IMR-90 (cell line): Measurements from ENCODE around the gene TOX3. TPM values are rescaled to one million over a fixed set of nuclear protein-coding genes. Genes with fewer than 3 reads are reported as not detected.

Experiments used
- ATAC-seq: fragments of 200-7000 bp; cut with Tn5 transposase; 2 replicates; pipeline ENCODE4 v1.9.1; 2020; ENCODE audit warnings: low read depth, mild to moderate bottlenecking, moderate library complexity
- BruUV-seq: library from RNA; stranded (reverse); fragments of 400-500 nt; replicated peaks from 2 replicates; lab custom pipeline; 2021; lab: Mats Ljungman, UMichigan
- CTCF ChIA-PET: fragments of 300-600 bp; formaldehyde crosslinking; extraction: SDS; loops from one replicate; lab custom pipeline; 2021; ENCODE audit warnings: antibody characterized with exemption; lab: Yijun Ruan, JAX
- POLR2A ChIA-PET: fragments of 300-600 bp; sonication (Branson Sonifier 250); formaldehyde crosslinking; loops from one replicate; lab custom pipeline; 2022; ENCODE audit warnings: antibody characterized with exemption; ENCODE audit not compliant: unreplicated experiment; lab: Charles Lee
- DNase-seq: peaks from one replicate; pipeline ENCODE4 v3.0.0; 2013
- H2AFZ ChIP-seq: replicated peaks from 2 replicates; pipeline ENCODE3; 2013; ENCODE audit warnings: low read length, mild to moderate bottlenecking; ENCODE audit not compliant: poor library complexity
- H2AK5ac ChIP-seq: 2 replicates; pipeline ENCODE4 v1.6.1; 2013; ENCODE audit warnings: low read depth, low read length, inconsistent platforms
- H2AK9ac ChIP-seq: replicated peaks from 2 replicates; pipeline ENCODE3; 2013; ENCODE audit warnings: mild to moderate bottlenecking, low read depth, low read length, moderate library complexity; ENCODE audit not compliant: poor library complexity
- H2BK120ac ChIP-seq: 2 replicates; pipeline ENCODE4 v1.6.1; 2013; ENCODE audit warnings: low read depth, low read length, inconsistent platforms
- H2BK15ac ChIP-seq: 3 replicates; pipeline ENCODE4 v1.6.1; 2013; ENCODE audit warnings: low read depth, low read length, inconsistent platforms
- H2BK20ac ChIP-seq: 2 replicates; pipeline ENCODE4 v1.6.1; 2013; ENCODE audit warnings: low read depth, mild to moderate bottlenecking, inconsistent platforms, low read length, moderate library complexity
- H2BK5ac ChIP-seq: 2 replicates; pipeline ENCODE4 v1.6.1; 2013; ENCODE audit warnings: mild to moderate bottlenecking, low read depth, low read length, inconsistent platforms; ENCODE audit not compliant: poor library complexity, severe bottlenecking
- H3K14ac ChIP-seq: replicated peaks from 2 replicates; pipeline ENCODE4 v1.6.1; 2013; ENCODE audit warnings: low read depth, low read length, inconsistent platforms
- H3K18ac ChIP-seq: 2 replicates; pipeline ENCODE4 v1.6.1; 2013; ENCODE audit warnings: low read depth, low read length, control low read depth
- H3K23ac ChIP-seq: 2 replicates; pipeline ENCODE4 v1.6.1; 2013; ENCODE audit warnings: low read depth, low read length, inconsistent platforms
- H3K27ac ChIP-seq: 2 replicates; pipeline ENCODE4 v1.5.1; 2013; ENCODE audit warnings: mild to moderate bottlenecking, control low read depth, low read length; ENCODE audit not compliant: insufficient read depth
- H3K27me3 ChIP-seq: 2 replicates; pipeline ENCODE4 v1.6.1; 2013; ENCODE audit warnings: low read length; ENCODE audit not compliant: control insufficient read depth, insufficient read depth
- H3K36me3 ChIP-seq: 2 replicates; pipeline ENCODE4 v1.6.1; 2013; ENCODE audit warnings: low read length, mixed read lengths; ENCODE audit not compliant: control insufficient read depth, insufficient read depth
- H3K4ac ChIP-seq: 2 replicates; pipeline ENCODE4 v1.6.1; 2013; ENCODE audit warnings: low read depth, low read length, inconsistent platforms
- H3K4me1 ChIP-seq: 2 replicates; pipeline ENCODE4 v1.6.1; 2013; ENCODE audit warnings: low read length, mixed read lengths; ENCODE audit not compliant: control insufficient read depth, insufficient read depth
- H3K4me2 ChIP-seq: 2 replicates; pipeline ENCODE4 v1.6.1; 2013; ENCODE audit warnings: low read depth, mild to moderate bottlenecking, control low read depth, low read length, moderate library complexity
- H3K4me3 ChIP-seq: 2 replicates; pipeline ENCODE4 v1.5.1; 2013; ENCODE audit warnings: low read depth, mild to moderate bottlenecking, control low read depth, low read length, moderate library complexity; ENCODE audit not compliant: insufficient read depth
- H3K56ac ChIP-seq: 2 replicates; pipeline ENCODE4 v1.6.1; 2013; ENCODE audit warnings: low read length, inconsistent platforms; ENCODE audit not compliant: insufficient read depth; ENCODE audit errors: extremely low read depth
- H3K79me1 ChIP-seq, 2 experiments: 2 replicates each; pipeline ENCODE4 v1.6.1; 2013; ENCODE audit warnings: low read length in 2 of 2, inconsistent platforms in 1 of 2, low read depth in 1 of 2
- H3K9ac ChIP-seq: 2 replicates; pipeline ENCODE4 v1.6.1; 2013; ENCODE audit warnings: low read depth, low read length, control low read depth
- H3K9me1 ChIP-seq: 2 replicates; pipeline ENCODE4 v1.6.1; 2013; ENCODE audit warnings: low read length, inconsistent platforms; ENCODE audit not compliant: insufficient read depth
- H3K9me3 ChIP-seq: 2 replicates; pipeline ENCODE4 v1.6.1; 2013; ENCODE audit warnings: low read length; ENCODE audit not compliant: control insufficient read depth, insufficient read depth
- H4K20me1 ChIP-seq: 2 replicates; pipeline ENCODE4 v1.6.1; 2013; ENCODE audit warnings: low read length, inconsistent platforms; ENCODE audit not compliant: insufficient read depth
- H4K5ac ChIP-seq: 2 replicates; pipeline ENCODE4 v1.6.1; 2013; ENCODE audit warnings: mild to moderate bottlenecking, low read depth, low read length, control low read depth
- H4K8ac ChIP-seq, 2 experiments: 2 replicates each; pipeline ENCODE4 v1.6.1; 2013; ENCODE audit warnings: low read depth in 2 of 2, low read length in 2 of 2, control low read depth in 1 of 2, inconsistent platforms in 1 of 2
- H4K91ac ChIP-seq: 2 replicates; pipeline ENCODE4 v1.6.1; 2013; ENCODE audit warnings: low read depth, low read length, inconsistent platforms; ENCODE audit not compliant: insufficient read depth
- CTCF ChIP-seq: conservative IDR thresholded peaks from 2 replicates; pipeline ENCODE4 v1.5.1; 2012; ENCODE audit warnings: mild to moderate bottlenecking, low read depth, low read length, improper control_type of control experiment
- MAFK ChIP-seq: IDR thresholded peaks from 2 replicates; pipeline ENCODE4 v1.6.1; 2012; ENCODE audit warnings: low read depth, low read length, improper control_type of control experiment
- MAZ ChIP-seq: IDR thresholded peaks from 2 replicates; pipeline ENCODE4 v1.6.1; 2012; ENCODE audit warnings: low read depth, mild to moderate bottlenecking, low read length, improper control_type of control experiment, moderate library complexity, borderline replicate concordance
- MXI1 ChIP-seq: IDR thresholded peaks from 2 replicates; pipeline ENCODE4 v1.6.1; 2012; ENCODE audit warnings: low read depth, mild to moderate bottlenecking, low read length, moderate library complexity, borderline replicate concordance
- POLR2A ChIP-seq: IDR thresholded peaks from 2 replicates; pipeline ENCODE4 v1.6.1; 2012; ENCODE audit warnings: mild to moderate bottlenecking, low read depth, low read length
- WGBS, 2 experiments: methylation state at CpG; one replicate each; pipeline versions ENCODE4 v1.1.5 to v1.1.7; 2013; ENCODE audit warnings: missing lambda C conversion rate in 2 of 2; ENCODE audit not compliant: insufficient read length in 1 of 2; ENCODE audit errors: extremely low coverage in 2 of 2; 5-methylcytosine and 5-hydroxymethylcytosine counted together
- dilution Hi-C: fragments of 300-500 bp; cut with HindIII; formaldehyde crosslinking; loops from one replicate; pipeline ENCODE4 v1.14.3; 2018; ENCODE audit warnings: low sequenced_read_pairs; ENCODE audit not compliant: unreplicated experiment
- in situ Hi-C: fragments of 300-500 bp; cut with MboI; formaldehyde crosslinking; loops from 3 replicates; pipeline ENCODE4 v1.14.3; 2019; ENCODE audit warnings: low sequenced_read_pairs, inconsistent platforms, mixed read lengths
- intact Hi-C: fragments of 100-400 bp; cut with micrococcal nuclease; formaldehyde crosslinking; loops from 2 replicates; pipeline ENCODE4 v1.10.0; 2022
- polyA plus RNA-seq, 3 experiments: library from polyadenylated mRNA; depleted of rRNA; stranded (reverse); fragments of >200 nt; gene quantifications; 2 replicates each; pipeline ENCODE4 v1.2.3, GENCODE V29; 2012; ENCODE audit warnings: low replicate concordance in 1 of 3
- total RNA-seq: library from RNA; depleted of rRNA; stranded (reverse); fragments of >200 nt; gene quantifications from 2 replicates; pipeline ENCODE4 v1.2.3, GENCODE V29; 2012

The TOX3 gene
- total and polyA plus RNA-seq, 2 of the 4 experiments (the other 2 are of a cell fraction): not detected

- no peak for DNase-seq
- in situ Hi-C loops: no loop called here
Measured at GRCh38 chr16:52568983-52569690, 22.2 kb upstream of the TOX3 start.

More at GRCh38 chr16:52568983-52569690, 22.2 kb upstream of the TOX3 start:
- POLR2A ChIA-PET: no interaction called here
- no peak overlapping the region for H2BK120ac ChIP-seq
- H3K4ac ChIP-seq: no peak overlapping the region
- intact Hi-C loops: no loop called here
- no peak overlapping the region for H3K56ac ChIP-seq
- no peak overlapping the region for H2BK15ac ChIP-seq
- H3K4me3 ChIP-seq: no peak overlapping the region
- H3K9me3 ChIP-seq: 0 out of 2 replicates have a peak, but pooled peaks cover 5% of the 10 kb centered on the region
- no peaks in the 10 kb centered on the region for H3K27me3 ChIP-seq
- no peak overlapping the region for H3K18ac ChIP-seq
- H3K9me1 ChIP-seq: no peaks in the 10 kb centered on the region
- H4K20me1 ChIP-seq: no peaks in the 10 kb centered on the region
- H2AK5ac ChIP-seq: no peak overlapping the region
- WGBS, 2 experiments: no CpG with 5 or more reads among the region's 3 CpGs
- CTCF ChIA-PET: no interaction called here
- H2AK9ac ChIP-seq: no peak overlapping the region
- no peak overlapping the region for H3K9ac ChIP-seq
- H3K14ac ChIP-seq: no peak overlapping the region
- no peak for TF ChIP-seq MAFK
- no peak for TF ChIP-seq POLR2A
- no peak for TF ChIP-seq MAZ
- TF ChIP-seq CTCF: no peak
- no peak for TF ChIP-seq MXI1
- H3K36me3 ChIP-seq: no peaks in the 10 kb centered on the region
- no peak overlapping the region for H2BK5ac ChIP-seq
- H3K79me1 ChIP-seq: no peaks in the 10 kb centered on the region
- no peak overlapping the region for H2BK20ac ChIP-seq
- no peak overlapping the region for H4K5ac ChIP-seq
- no peak overlapping the region for H3K23ac ChIP-seq
- ATAC-seq: no peak
- H4K8ac ChIP-seq: no peak overlapping the region
- H4K91ac ChIP-seq: no peak overlapping the region
- H3K27ac ChIP-seq: no peak overlapping the region
- H2AFZ ChIP-seq: no peak overlapping the region
- no TSS peak for BruUV-seq
- no peaks in the 10 kb centered on the region for H3K4me1 ChIP-seq
- H3K4me2 ChIP-seq: no peak overlapping the region
- dilution Hi-C loops: no loop called here
